ENCODE measurements around the gene TMEM132C. TPM values are rescaled to one million over a fixed set of nuclear protein-coding genes. Genes with fewer than 3 reads are reported as not detected.

Gene TMEM132C
- total and polyA plus RNA-seq, 2 of the 8 experiments (the other 6 are each of a cell fraction or from before 2014, with no cell fraction given), result 0.23 to 0.76 TPM

DNA sequence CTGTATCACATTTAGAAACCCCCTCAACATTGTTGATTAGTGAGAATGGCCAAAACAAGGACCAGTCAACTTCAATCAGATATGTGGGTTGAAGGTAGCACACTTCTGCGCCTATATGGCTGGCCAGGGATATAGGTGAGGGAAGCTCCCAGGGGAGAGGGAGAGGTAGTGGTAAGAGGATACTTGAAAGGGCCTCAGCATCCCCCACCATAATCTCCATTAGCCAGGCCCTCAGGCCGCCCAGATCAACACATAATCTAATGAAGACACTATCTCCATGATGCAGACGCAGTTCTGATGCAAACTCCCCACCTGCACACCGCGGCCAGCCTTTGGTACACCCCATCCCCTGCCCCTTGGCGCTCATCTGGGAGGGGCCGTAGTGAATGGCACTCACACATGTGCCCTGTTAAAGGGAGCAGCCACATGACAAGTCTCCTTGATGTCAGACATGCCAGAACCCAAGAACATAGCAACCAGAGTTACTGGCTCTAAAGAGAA lies 158.0 kb downstream of the TMEM132C start (continued):
- no peak for TF ChIP-seq HDAC6 (IDR thresholded peaks at IDR 0.05; ENCODE audit: low read depth, low read length)
- no peak for TF ChIP-seq RBBP5 (IDR thresholded peaks at IDR 0.05; ENCODE audit: borderline replicate concordance, low read depth, low read length)
- no peak for TF ChIP-seq CTBP2 (IDR thresholded peaks at IDR 0.05; ENCODE audit: borderline replicate concordance, insufficient read depth, insufficient read length, low read length)
- no peak for TF ChIP-seq E2F6 (IDR thresholded peaks at IDR 0.05)
- no peak for TF ChIP-seq TEAD4 (IDR thresholded peaks at IDR 0.05; ENCODE audit: low read depth, low read length)
- TF ChIP-seq EGR1 (IDR thresholded peaks at IDR 0.05; ENCODE audit: borderline replicate concordance, low read depth, low read length), result no peak
- TF ChIP-seq SIX5 (IDR thresholded peaks at IDR 0.05; ENCODE audit: low read depth, low read length), result no peak
- no peak for TF ChIP-seq SP4 (IDR thresholded peaks at IDR 0.05; ENCODE audit: low read length)
